HG03342 (cell line): ENCODE results near the gene KDM4C.
"Not testable (repeated sequence)": the region's sequence is repeated elsewhere in the genome, so short reads cannot be mapped to it uniquely, and the experiment has no call there.

Experiments used
- ATAC-seq: cut with Tn5 transposase; IDR thresholded peaks from one replicate; pipeline ENCODE4 v1.9.1; 2021; ENCODE audit warnings: mild to moderate bottlenecking, moderate library complexity; ENCODE audit not compliant: unreplicated experiment

Gene KDM4C

DNA sequence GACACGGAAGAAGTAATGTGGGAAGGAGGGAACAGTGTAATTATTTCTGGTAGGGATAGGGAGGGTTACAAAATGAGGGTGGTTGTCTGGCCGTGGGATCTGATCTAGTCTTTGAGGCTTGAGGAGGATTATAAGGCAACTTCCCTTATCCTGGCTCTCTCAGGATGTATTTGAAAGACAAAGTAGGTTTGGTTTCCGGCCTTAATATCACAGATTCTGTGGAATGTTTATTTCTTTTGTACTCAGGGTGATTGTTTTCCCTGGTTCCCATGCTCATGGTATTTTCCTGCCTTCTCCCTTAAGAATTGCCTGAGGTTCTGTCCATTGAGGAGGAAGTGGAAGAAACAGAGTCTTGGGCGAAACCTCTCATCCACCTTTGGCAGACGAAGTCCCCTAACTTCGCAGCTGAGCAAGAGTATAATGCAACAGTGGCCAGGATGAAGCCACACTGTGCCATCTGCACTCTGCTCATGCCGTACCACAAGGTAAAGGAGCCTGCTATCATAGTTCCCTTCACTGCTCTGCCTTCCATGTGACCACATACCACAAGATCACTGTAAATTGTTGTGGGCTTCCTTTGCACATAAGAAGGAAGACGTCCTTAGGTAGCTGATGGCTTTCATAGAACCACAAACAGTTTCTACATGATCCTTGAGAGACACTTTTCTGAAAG is 253.8 kb downstream of the KDM4C start:
- ATAC-seq, result peak; percentile 56

DNA sequence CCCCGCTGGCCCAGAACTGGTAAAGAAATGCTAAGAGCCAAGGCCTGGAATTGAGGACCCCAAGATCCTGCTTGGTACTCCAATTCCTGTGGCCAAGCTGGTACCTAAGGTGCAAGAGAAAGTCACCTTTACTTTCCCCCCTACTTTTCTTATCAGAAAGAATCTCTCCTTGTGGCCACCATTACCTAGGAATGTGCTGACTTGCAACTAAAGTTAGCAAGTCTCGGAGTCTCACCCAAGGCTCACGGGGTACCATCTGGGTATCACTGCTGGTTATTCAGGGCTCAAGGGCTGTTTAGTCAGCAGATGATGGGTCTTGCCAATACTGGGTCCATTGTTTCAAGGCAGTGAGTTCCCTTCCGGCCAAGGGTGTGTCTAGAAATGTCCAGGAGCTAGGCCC is 270.2 kb downstream of the KDM4C start:
- ATAC-seq, result no peak

DNA sequence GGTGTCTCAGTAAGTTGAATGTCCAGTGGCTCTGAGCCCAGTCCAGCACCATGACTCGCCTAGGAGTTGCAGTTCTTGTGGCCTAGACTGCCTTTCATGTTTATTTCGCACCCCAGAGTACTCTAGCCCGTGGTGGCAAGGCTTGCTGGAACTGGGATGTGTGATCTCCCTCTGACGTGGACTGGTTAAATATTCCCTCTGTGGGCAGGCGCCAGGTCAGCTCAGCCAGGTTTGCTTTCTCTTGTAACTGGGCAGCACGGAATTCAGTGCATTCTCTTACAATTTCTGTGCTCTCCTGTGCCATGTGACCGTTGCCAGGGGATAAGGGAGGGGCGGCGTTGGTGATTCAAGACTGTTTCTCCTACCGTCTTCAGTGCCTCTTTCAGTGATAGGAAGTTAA is 270.8 kb downstream of the KDM4C start:
- no peak for ATAC-seq

DNA sequence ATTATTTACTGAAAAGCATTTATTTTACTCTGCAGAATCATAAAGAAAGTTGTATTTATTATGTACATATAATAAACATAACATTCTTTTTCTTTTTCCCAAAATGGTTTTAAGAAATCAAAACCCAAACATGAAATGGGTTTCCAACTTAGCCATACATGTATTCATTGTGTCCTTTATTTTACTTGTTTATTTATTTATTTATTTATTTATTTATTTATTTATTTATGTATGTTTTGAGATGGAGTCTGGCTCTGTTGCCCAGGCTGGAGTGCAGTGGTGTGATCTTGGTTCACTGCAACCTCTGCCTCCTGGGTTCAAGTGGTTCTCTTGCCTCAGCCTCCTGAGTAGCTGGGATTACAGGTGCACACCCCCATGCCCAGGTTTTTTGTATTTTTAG is 273.2 kb downstream of the KDM4C start:
- not testable (repeated sequence) for ATAC-seq

DNA sequence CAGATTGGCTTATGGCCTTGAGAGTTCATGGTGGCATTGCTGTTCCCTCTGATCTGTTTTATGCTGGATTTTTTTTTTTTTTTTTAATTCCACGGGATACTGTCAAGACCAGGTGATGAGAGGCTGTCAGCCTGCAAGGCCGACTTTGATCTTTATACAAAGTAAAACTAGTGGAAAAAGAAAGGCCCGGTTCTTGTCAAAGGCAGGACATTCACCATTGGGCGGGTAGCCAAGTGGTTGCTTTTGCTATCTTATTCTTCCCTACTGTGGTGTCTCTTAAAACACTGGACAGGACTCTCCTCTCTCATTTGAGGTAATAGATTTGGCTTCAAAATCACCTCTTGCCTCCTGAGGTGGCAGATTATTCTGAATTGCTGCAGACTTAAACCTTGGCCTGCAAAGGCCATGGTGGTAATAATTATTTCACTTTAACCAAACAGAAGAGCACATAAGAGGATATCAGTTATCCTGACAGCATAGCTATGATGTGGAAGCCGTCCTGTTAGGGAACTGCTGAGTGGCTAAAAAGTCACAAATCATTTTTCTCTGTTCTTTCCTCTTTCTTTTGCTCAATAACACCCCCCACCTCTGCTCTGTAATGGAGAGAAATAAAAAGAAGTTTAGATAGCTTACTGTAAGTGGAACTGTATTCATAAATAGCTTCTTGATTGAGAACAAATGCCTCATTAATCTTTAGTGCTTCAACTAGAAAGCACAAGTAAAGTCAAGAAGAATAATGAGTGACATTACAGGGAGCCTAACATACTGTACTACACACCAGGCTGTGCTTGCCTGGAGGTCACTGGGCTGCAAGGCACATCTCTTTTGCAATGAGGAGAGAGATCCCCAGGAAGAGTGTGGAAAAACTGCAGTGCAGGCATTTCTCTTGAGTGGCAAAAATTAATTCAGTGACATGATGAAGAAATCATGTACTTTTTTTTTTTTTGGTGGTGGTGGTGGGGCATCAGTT is 275.6 kb downstream of the KDM4C start:
- no peak for ATAC-seq

DNA sequence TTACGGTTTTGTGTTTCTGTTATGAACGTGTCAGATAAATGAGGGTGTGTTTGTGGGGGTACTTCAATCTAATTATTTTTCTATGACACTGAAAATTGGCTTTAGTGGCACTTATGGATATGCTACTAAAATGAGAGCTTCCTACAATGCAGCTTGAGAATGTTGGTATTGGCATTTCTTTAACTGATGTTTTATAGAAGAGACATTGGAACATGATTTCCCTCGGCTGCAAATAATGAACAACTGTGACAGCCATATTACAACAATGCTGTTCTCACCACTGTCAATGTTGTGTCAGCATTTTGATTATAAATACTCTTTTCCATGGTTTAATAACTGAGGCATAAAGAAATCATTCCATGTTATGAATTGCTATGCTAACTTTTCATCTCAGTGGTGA is 279.4 kb downstream of the KDM4C start:
- no peak for ATAC-seq

DNA sequence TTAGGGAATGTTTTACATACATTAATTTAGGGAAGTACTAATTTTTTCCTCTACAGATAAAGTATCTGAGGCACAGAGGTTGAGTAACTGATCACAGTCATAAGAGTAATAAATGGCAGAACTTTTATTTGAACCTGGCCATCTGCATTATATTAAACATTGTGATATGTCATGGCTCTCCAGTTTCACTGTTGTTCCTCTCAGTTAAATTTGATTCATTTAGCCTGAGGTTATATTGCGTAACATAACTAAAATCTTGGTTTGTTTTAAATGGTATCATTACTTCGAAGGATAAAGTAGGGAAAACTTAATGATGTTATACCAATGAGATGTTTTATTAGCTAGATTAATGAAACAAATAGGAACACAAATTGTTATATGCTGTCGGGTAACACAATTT is 284.4 kb downstream of the KDM4C start:
- ATAC-seq, result no peak

DNA sequence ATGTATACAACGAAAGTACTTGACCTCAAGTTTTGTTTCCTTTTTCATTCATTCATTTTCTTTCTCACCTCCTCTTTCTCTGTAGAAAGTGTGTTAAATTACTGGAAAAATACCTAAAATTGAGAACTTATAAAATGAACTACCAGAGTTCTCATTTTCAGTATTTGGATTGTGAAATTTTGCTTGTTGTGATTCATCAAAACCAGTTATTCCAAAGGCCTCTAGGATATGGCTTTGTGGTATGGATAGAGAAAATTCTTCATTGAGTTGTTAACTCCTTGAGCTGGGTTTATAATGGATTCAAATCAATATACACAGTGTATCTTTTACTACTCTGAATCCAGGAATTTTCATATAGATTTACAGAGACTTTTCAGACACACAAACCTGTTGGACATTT is 287.6 kb downstream of the KDM4C start:
- ATAC-seq, result no peak

DNA sequence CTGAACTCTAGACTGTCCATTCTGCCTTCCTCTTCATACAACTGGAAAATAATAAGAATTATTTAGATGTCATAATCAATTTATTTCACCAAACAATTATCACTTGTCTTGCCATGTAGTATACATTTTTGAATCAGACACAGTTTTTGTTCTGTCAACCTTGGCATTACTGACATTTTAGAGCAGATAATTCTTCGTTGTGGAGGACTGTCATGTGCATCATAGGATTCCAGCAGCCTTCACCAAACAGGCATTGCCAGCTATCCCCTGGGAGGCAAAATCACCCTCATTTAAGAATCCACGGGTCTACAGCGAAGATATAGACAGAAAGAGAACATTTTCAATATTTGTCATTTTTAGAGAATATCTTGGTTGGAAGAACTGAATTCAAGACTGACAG is 293.9 kb downstream of the KDM4C start:
- no peak for ATAC-seq

DNA sequence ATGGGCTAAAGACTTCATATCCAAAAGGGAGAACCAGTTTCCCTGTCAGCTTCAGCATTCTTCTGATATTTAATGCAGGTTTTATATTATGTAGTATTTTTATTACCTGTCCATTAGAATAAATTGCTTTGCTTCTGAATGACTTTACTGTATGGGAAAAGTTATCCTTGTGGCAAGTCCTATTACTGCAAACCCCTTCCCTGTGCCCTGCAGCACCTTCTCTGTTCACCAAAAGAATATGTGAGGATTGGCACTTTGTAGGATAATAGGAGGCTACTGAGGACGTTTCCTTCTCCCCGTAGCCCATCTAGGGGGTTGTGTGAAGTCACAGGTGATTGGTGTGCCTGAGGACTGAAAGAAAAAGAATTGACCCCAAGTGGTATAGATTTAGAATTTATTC is 296.1 kb downstream of the KDM4C start:
- no peak for ATAC-seq

DNA sequence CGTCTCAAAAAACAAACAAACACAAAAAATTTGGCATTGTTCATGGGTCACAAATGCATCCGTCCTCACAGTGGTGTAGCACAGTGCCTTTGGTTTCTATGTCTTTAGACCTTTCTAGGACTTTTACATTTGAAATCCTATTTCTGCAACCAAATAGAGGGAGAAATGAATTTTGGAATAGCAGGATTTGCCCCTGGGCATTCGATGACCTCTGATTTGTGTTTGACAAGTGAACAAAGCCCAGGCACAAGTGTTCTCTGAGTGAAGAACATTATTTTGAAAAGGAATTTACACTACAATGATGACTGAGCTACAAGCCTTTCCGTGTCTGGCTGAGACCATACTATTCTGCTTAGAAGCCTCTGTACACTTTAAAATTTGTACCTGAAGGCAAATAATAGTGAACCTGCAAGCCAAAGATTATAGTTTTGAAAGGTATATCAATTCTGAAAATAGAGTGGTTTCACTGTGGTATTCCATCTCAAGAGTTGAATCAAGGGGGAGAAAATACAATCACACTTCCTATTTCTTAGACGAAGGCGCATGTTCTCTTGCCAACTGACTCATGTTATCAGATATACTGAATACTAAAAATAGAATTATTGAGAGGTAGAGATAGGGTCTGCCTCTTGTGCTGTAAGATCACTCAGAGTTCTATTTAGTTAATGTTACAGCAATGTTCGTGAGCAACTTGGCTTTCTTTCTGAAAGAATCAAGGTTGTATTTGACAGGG is 297.6 kb downstream of the KDM4C start:
- ATAC-seq, result no peak

DNA sequence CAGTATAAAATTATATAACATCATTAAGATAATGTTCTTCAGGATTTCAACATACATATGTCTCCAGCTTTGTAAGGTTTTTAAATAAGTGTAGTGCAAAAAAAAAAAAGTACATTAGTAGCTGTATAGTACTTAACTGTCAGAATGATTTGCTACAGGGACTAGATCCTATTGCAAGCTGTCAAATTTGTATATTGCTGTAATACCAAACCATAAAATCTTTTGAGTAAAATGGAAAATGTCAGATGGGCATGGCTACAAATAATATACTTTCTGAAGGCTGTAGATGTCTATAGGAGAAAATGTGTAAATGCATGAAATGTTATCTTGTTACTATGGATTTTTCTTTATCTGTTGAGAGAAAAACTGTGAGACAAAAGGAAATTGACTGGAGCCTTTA is 298.5 kb downstream of the KDM4C start:
- ATAC-seq, result no peak

DNA sequence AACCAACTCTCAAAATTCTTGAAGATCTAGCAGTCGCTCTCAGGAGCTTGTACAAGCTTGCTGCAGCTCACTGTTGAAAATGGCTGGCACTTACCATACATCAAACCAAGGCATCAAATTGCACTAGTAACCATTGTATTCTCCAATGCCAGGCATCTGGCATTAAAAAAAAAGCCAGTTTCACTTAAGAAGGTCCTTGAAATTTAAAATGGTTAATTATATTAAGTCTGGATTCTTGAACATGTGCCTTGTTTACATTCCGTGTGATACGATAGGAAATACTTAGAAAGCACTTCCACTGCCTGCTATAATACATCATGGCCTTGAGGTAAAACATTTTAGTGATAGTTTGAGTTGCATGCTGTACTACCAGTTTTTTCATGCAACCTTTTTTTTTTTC is 300.7 kb downstream of the KDM4C start:
- ATAC-seq, result no peak

DNA sequence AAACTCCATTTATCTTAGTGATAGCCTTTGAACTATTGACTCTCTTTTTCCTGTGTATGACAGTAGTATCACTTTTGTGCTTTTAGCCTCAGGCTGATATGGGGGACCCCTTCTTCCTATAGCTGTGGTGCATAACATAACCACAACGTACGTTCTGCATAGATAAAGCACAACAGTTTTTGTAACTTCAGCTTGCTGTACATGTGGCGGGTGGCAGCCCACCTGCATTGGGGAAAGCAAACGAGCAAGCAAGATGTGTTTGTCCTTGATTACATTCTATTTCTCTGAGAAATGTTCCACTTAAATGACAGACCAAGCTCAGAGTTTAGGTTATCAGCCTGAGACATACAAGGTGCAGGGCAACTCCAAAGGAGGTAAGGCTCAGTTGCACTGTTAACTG is 309.4 kb downstream of the KDM4C start:
- no peak for ATAC-seq

DNA sequence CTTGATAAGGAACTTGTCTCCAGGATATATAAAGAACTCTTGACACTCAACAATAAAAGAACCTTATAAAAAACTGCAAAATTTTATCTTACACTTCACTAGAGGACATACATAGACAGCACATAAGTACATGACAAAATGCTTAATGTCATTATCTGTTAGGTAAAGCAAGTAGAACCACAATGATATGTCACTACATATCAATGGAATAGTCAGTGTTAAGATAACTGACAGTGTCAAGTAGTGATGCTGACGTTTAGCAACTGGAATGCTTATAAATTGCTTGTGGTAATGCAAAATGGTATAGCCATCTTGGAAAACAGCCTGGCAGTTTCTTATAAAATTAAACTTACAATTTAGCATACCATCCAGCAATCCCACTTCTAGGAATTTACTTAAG is 314.1 kb downstream of the KDM4C start:
- ATAC-seq, result no peak

DNA sequence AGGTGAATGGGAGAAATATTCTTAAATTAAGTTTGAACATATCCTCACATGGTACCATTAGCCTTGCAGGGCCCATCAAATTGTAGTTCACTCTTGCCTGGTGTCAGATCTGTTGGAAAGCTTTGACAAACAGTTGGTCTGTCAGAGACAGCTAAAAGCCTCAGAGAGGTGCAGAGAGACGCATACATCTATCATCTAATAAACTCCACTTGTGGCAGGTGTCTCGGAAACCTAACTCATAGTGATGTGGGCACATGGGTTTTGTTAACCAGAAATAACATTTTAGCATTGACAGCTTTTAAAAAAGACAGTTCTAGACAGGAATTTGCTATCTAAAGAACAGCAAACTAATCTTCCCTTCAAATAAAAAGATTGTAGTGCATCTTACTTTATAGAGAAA is 315.9 kb downstream of the KDM4C start:
- ATAC-seq, result no peak

DNA sequence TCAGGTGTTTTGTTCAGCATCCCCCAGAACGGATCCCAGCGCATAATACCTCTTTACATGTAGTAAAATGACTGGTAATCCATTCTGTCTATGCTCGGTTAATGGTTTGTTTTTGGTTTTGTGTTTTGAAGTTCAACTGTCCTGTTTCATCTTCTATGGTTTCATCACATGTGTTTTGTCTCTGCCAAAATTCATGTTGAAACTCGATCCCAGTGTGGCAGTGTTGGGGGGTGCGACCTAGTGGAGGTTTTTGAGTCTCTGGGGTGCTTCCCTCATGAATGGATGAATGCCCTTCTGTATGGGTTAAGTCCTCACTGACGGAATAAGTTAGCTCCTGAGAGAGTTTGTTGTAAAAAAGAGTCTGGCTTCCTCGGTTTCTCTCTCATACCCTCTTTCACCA is 317.4 kb downstream of the KDM4C start:
- no peak for ATAC-seq

DNA sequence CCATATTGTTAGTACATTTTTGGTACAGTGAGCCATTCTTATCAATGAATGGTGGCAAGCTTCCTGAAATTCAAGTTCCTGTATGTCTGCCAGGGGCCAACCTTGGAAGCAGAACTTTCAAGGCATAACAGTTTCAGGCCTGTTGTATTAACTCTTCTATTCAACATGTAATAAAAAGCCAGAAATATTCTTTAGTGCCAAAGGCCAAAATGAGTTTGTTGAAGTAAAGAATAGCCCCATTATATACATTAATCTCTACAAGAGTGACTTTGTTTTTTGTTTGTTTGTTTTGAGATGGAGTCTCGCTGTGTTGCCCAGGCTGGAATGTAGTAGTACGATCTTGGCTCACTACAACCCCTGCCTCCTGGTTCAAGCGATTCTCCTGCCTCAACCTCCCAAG is 321.3 kb downstream of the KDM4C start:
- no peak for ATAC-seq

DNA sequence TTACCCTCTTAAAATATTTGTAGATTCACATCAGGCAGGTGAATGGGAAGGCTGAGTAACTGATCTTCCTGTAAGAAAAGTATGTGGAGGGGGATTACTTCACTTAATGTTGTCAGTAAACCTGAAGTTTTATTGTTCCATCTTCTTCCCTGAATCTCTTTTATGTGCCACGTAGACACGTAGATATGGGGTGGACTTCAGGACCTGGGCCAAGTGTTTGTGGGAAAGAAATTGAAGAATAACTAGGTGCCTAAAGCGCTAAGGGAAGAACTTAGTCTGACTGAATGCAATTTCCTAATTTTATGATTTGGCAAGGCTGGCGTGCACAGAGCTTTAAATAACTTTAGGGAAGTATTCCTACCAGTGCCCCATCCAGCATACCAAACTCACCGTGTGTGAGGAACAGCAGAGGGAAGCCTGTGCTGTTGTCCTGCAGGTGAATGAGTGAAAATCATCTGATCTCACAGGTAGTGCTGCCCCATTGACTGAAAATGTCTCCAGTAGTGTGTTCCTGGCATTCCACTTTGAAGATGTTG is 323.4 kb downstream of the KDM4C start:
- no peak for ATAC-seq

DNA sequence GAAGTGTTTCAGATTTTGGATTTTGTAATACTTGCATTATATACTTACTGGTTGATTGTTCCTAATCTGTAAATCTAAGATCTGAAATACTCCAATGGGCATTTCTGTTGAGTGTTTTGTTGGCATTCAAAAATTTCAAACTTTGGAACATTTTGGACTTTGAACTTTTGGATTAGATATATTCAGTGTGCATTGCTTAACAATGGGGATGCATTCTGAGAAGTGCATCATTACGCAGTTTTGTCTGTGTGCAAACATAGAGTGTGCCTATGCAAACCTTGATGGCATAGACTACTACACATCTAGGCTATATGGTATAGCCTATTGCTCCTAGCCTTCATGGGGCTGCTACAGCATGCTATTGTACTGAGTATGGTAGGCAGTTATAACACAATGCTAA is 325.4 kb downstream of the KDM4C start:
- ATAC-seq, result no peak

DNA sequence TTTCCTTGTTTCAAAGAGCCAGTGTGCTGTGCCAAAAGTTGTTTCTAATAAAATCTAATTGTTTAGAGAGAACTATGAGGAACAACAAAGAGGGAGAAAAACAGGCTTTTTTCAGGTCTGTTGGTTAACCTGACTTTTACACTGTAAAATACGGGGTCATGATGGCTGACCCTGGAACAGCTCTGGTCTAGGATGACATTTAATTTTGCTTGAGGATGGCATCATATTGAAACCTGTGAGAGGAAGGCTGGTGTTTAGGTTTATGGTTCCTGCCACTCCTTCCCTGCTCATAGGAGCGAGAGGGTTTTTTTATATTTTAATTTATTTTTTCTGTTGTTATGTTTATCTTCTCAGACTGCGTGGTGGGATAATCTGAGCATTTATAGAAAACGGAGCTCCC is 327.6 kb downstream of the KDM4C start:
- no peak for ATAC-seq
